ENCODE results near the gene ABCC6. TPM values are rescaled to one million over a fixed set of nuclear protein-coding genes. Genes with fewer than 3 reads are reported as not detected.

The ABCC6 gene
- total and polyA plus RNA-seq, 10 donors: 0.14 to 0.94 (median 0.46) TPM

DNA sequence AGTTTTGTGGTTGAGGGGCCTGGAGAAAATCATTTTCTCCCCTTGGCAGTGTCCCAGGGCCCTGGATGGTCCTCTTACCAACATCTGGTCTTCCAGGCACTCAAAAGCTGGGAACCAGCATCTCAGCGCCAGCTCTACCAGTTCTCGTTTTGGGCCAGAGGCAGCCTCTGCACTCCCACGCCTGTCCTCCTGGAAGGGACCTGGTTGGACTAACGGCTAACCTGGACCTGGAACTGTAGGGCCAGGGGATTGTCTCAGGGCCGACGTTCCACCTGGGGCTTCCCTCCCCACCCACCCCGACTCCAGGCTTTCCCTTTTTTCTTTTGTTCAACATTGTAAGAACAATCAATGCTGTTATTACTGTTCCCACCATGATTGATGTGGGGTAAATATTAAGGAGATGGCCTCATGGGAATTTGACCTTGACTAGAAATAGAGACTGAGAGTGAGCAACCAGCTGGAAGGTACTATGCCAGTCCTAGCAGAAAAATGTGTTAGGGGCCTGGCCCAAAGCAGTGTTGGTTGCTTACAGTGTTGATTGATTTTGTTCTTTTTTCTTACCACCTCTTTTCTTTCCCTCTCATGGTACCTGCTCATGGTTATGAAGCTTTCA is 81.4 kb downstream of the ABCC6 start:
- no peaks in the 10 kb centered on the region for H3K4me1 ChIP-seq
- no peaks in the 10 kb centered on the region for H3K9me3 ChIP-seq
- no peaks in the 10 kb centered on the region for H3K27me3 ChIP-seq (replicated peaks in 1 of 7)
- H3K27ac ChIP-seq: no peak overlapping the region
- peaks cover 6 to 99% (median 64%) of the 10 kb centered on the region in 6 donors for H3K36me3 ChIP-seq
- DNase-seq: no peak
- no peak for TF ChIP-seq CTCF (IDR thresholded peaks at IDR 0.05 in 8 of 11, conservative IDR thresholded peaks at IDR 0.05 in 3 of 11)
- TF ChIP-seq POLR2A (IDR thresholded peaks at IDR 0.05): no peak
- TF ChIP-seq POLR2AphosphoS5 (IDR thresholded peaks at IDR 0.05): no peak
- intact Hi-C loops (cut with DNase I; ENCODE audit: low total_unique reads): no loop called here
- 91 to 94% (median 93%) methylated on average over 6 to 7 of the region's 7 CpGs for WGBS, 5 donors
- no peak overlapping the region for H3K4me3 ChIP-seq

DNA sequence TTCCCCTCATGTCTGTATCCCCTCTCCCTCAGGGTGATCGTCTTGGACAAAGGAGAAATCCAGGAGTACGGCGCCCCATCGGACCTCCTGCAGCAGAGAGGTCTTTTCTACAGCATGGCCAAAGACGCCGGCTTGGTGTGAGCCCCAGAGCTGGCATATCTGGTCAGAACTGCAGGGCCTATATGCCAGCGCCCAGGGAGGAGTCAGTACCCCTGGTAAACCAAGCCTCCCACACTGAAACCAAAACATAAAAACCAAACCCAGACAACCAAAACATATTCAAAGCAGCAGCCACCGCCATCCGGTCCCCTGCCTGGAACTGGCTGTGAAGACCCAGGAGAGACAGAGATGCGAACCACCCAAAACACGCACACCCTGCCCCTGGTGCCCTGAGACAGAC is 82.2 kb downstream of the ABCC6 start:
- Histone ChIP-seq H3K36me3 (peaks cover 6 to 100% (median 70%) of the 10 kb centered on the region in 6 donors), H3K9me3 (no peaks in the 10 kb centered on the region), H3K27me3 (replicated peaks in 1 of 7) (no peaks in the 10 kb centered on the region), H3K27ac (no peak overlapping the region), H3K4me1 (no peaks in the 10 kb centered on the region), H3K4me3 (no peak overlapping the region)
- no peak for DNase-seq
- TF ChIP-seq POLR2A (IDR thresholded peaks at IDR 0.05): no peak
- no peak for TF ChIP-seq CTCF (IDR thresholded peaks at IDR 0.05 in 8 of 11, conservative IDR thresholded peaks at IDR 0.05 in 3 of 11)
- no peak for TF ChIP-seq POLR2AphosphoS5 (IDR thresholded peaks at IDR 0.05)
- WGBS, 5 donors: 88 to 99% (median 96%) methylated on average over 11 of the region's 11 CpGs
- intact Hi-C loops (cut with DNase I; ENCODE audit: low total_unique reads): no loop called here

GRCh38 chr16:16140537-16140936 is 82.8 kb downstream of the ABCC6 start:
- intact Hi-C loops (cut with DNase I; ENCODE audit: low total_unique reads): no loop called here
- peaks cover 6 to 100% (median 75%) of the 10 kb centered on the region in 6 donors for H3K36me3 ChIP-seq
- 93 to 98% (median 97%) methylated on average over 4 of the region's 4 CpGs for WGBS, 5 donors
- no peaks in the 10 kb centered on the region for H3K27me3 ChIP-seq (replicated peaks in 1 of 7)
- no peaks in the 10 kb centered on the region for H3K4me1 ChIP-seq
- H3K4me3 ChIP-seq: no peak overlapping the region
- no peak overlapping the region for H3K27ac ChIP-seq
- TF ChIP-seq POLR2A (IDR thresholded peaks at IDR 0.05): no peak
- TF ChIP-seq CTCF (IDR thresholded peaks at IDR 0.05 in 8 of 11, conservative IDR thresholded peaks at IDR 0.05 in 3 of 11): no peak
- no peak for TF ChIP-seq POLR2AphosphoS5 (IDR thresholded peaks at IDR 0.05)
- no peaks in the 10 kb centered on the region for H3K9me3 ChIP-seq
- no peak for DNase-seq

GRCh38 chr16:16139806-16140205 is 83.5 kb downstream of the ABCC6 start:
- H3K27me3 ChIP-seq (replicated peaks in 1 of 7): no peaks in the 10 kb centered on the region
- H3K36me3 ChIP-seq: peaks cover 6 to 100% (median 82%) of the 10 kb centered on the region in 6 donors
- H3K27ac ChIP-seq: no peak overlapping the region
- DNase-seq: no peak
- intact Hi-C loops (cut with DNase I; ENCODE audit: low total_unique reads): no loop called here
- no peak overlapping the region for H3K4me3 ChIP-seq
- WGBS, 5 donors: 89 to 97% (median 96%) methylated on average over 7 of the region's 7 CpGs
- no peaks in the 10 kb centered on the region for H3K9me3 ChIP-seq
- TF ChIP-seq CTCF (IDR thresholded peaks at IDR 0.05 in 8 of 11, conservative IDR thresholded peaks at IDR 0.05 in 3 of 11): no peak
- no peak for TF ChIP-seq POLR2AphosphoS5 (IDR thresholded peaks at IDR 0.05)
- TF ChIP-seq POLR2A (IDR thresholded peaks at IDR 0.05): no peak
- no peaks in the 10 kb centered on the region for H3K4me1 ChIP-seq

Measured in spleen (tissue), 11 donors.